HCT116 (cell line): ENCODE data around the gene LNP1. TPM values are rescaled to one million over a fixed set of nuclear protein-coding genes. Genes with fewer than 3 reads are reported as not detected.

Source experiments
- ATAC-seq: fragments of 200-7000 bp; cut with Tn5 transposase; 2 replicates; pipeline ENCODE4 v1.9.1; 2020; ENCODE audit warnings: mild to moderate bottlenecking, moderate library complexity
- BruUV-seq: library from RNA; stranded (reverse); fragments of 400-500 nt; replicated peaks from 2 replicates; lab custom pipeline; 2021; lab: Mats Ljungman, UMichigan
- CTCF ChIA-PET: fragments of 300-600 bp; sonication (Branson Sonifier 250); formaldehyde crosslinking; loops from one replicate; lab custom pipeline; 2021; ENCODE audit warnings: antibody characterized with exemption; lab: Charles Lee
- POLR2A ChIA-PET: fragments of 300-600, 350-600 bp; sonication (Branson Sonifier 250); formaldehyde crosslinking; loops from one replicate; lab custom pipeline; 2021; ENCODE audit warnings: antibody characterized with exemption; lab: Charles Lee
- RAD21 ChIA-PET, 2 experiments: fragments of 300-600 bp; sonication (Branson Sonifier 250); formaldehyde crosslinking; loops; one replicate each; lab custom pipeline; 2023; ENCODE audit warnings: low total read pairs in 2 of 2; ENCODE audit not compliant: uncharacterized antibody in 2 of 2, unreplicated experiment in 2 of 2, low non-redundant PET in 1 of 2; lab: Charles Lee
- DNase-seq: peaks from one replicate; pipeline ENCODE4 v3.0.0-alpha.2; 2010; ENCODE audit warnings: low read depth, low spot score
- H2AFZ ChIP-seq: fragments of 200-600 bp; shearing (Covaris generic), sonication (generic); 2 replicates; pipeline ENCODE4 v1.6.1; 2017; ENCODE audit warnings: low read depth, mixed run types, mixed read lengths, antibody characterized with exemption, low read length; ENCODE audit not compliant: poor library complexity, severe bottlenecking
- H3K27ac ChIP-seq: 2 replicates; pipeline ENCODE4 v1.5.1; 2012; ENCODE audit warnings: low read depth, low read length
- H3K27me3 ChIP-seq: fragments of 200-600 bp; sonication (generic); 2 replicates; pipeline ENCODE4 v1.6.1; 2016; ENCODE audit warnings: mixed run types, low read length, mixed read lengths; ENCODE audit not compliant: insufficient read depth
- H3K36me3 ChIP-seq, 2 experiments: fragments of 200-500 bp in 1 of 2; fragments of 200-600 bp in 1 of 2; sonication (Bioruptor generic) in 1 of 2; sonication (generic) in 1 of 2; 2 replicates each; pipeline versions ENCODE4 v1.5.1 to v1.6.1; 2014 to 2016; ENCODE audit warnings: low read length in 2 of 2, inconsistent platforms in 1 of 2, mixed read lengths in 1 of 2, mixed run types in 1 of 2; ENCODE audit not compliant: insufficient read depth in 2 of 2, control insufficient read depth in 1 of 2
- H3K4me1 ChIP-seq, 2 experiments: fragments of 200-600 bp in 1 of 2; sonication (generic) in 1 of 2; 2 replicates each; pipeline versions ENCODE4 v1.5.1 to v1.6.1; 2012 to 2017; ENCODE audit warnings: low read length in 2 of 2, inconsistent platforms in 1 of 2, mild to moderate bottlenecking in 1 of 2, mixed read lengths in 1 of 2, mixed run types in 1 of 2, moderate library complexity in 1 of 2; ENCODE audit not compliant: insufficient read depth in 2 of 2, control insufficient read depth in 1 of 2
- H3K4me2 ChIP-seq: fragments of 200-600 bp; sonication (generic); 2 replicates; pipeline ENCODE4 v1.6.1; 2017; ENCODE audit warnings: mixed run types, low read length, mixed read lengths
- H3K4me3 ChIP-seq, 2 experiments: fragments of 200-600 bp in 1 of 2; sonication (generic) in 1 of 2; replicated peaks in 1 of 2; 2 replicates each; pipeline ENCODE4 v1.5.1; 2011 to 2016; ENCODE audit warnings: low read length in 2 of 2, control low read depth in 1 of 2, low read depth in 1 of 2, mild to moderate bottlenecking in 1 of 2, mixed read lengths in 1 of 2, mixed run types in 1 of 2
- H3K79me2 ChIP-seq: fragments of 200-600 bp; sonication (generic); 2 replicates; pipeline ENCODE4 v1.6.1; 2017; ENCODE audit warnings: mild to moderate bottlenecking, mixed run types, low read length, moderate library complexity, mixed read lengths; ENCODE audit not compliant: insufficient read depth
- H3K9ac ChIP-seq: fragments of 200-600 bp; sonication (generic); 2 replicates; pipeline ENCODE4 v1.6.1; 2016; ENCODE audit warnings: low read length, mixed read lengths
- H3K9me2 ChIP-seq: fragments of 200-600 bp; sonication (generic), shearing (Covaris generic); 2 replicates; pipeline ENCODE4 v1.6.1; 2017; ENCODE audit warnings: mixed run types, mild to moderate bottlenecking, moderate library complexity; ENCODE audit not compliant: insufficient read depth
- H3K9me3 ChIP-seq, 2 experiments: fragments of 200-500 bp in 1 of 2; fragments of 200-600 bp in 1 of 2; sonication (Bioruptor generic) in 1 of 2; sonication (generic) in 1 of 2; 2 replicates each; pipeline ENCODE4 v1.6.1; 2014 to 2017; ENCODE audit warnings: low read length in 2 of 2, mixed read lengths in 2 of 2, inconsistent platforms in 1 of 2, low read depth in 1 of 2, mild to moderate bottlenecking in 1 of 2, mixed run types in 1 of 2, moderate library complexity in 1 of 2; ENCODE audit not compliant: control insufficient read depth in 1 of 2, insufficient read depth in 1 of 2
- H4K20me1 ChIP-seq: fragments of 200-600 bp; sonication (generic), shearing (Covaris generic); 2 replicates; pipeline ENCODE4 v1.6.1; 2017; ENCODE audit warnings: mixed run types, mild to moderate bottlenecking, moderate library complexity; ENCODE audit not compliant: insufficient read depth
- CBX3 ChIP-seq: IDR thresholded peaks from 2 replicates; pipeline ENCODE4 v1.6.1; 2012; ENCODE audit warnings: low read depth
- CEBPB ChIP-seq: IDR thresholded peaks from 2 replicates; pipeline ENCODE4 v1.6.1; 2012; ENCODE audit warnings: low read depth
- CTCF ChIP-seq, 3 experiments: fragments of 200-600 bp in 1 of 3; sonication (generic) in 1 of 3; IDR thresholded peaks in 2 of 3; conservative IDR thresholded peaks in 1 of 3; 2 replicates each; pipeline ENCODE4 v1.5.1; 2012 to 2017; ENCODE audit warnings: low read depth in 2 of 3, low read length in 2 of 3, antibody characterized with exemption in 1 of 3, borderline replicate concordance in 1 of 3, control low read depth in 1 of 3, mild to moderate bottlenecking in 1 of 3, mixed read lengths in 1 of 3, mixed run types in 1 of 3, moderate library complexity in 1 of 3; ENCODE audit not compliant: insufficient read depth in 1 of 3
- EGR1 ChIP-seq: IDR thresholded peaks from 2 replicates; pipeline ENCODE4 v1.6.1; 2012; ENCODE audit warnings: low read depth
- ELF1 ChIP-seq: IDR thresholded peaks from 2 replicates; pipeline ENCODE4 v1.6.1; 2012; ENCODE audit warnings: low read depth, borderline replicate concordance
- EZH2phosphoT487 ChIP-seq: fragments of 200-600 bp; IDR thresholded peaks from 2 replicates; pipeline ENCODE4 v1.6.1; 2018; ENCODE audit warnings: antibody characterized with exemption, borderline replicate concordance
- FOSL1 ChIP-seq: IDR thresholded peaks from 2 replicates; pipeline ENCODE4 v1.6.1; 2012; ENCODE audit warnings: low read depth
- JUND ChIP-seq: IDR thresholded peaks from 2 replicates; pipeline ENCODE4 v1.6.1; 2012
- MAX ChIP-seq: IDR thresholded peaks from 2 replicates; pipeline ENCODE4 v1.6.1; 2012
- POLR2A ChIP-seq: IDR thresholded peaks from 2 replicates; pipeline ENCODE4 v1.7.0; 2011; ENCODE audit warnings: borderline replicate concordance; ENCODE audit not compliant: insufficient read depth, insufficient read length; ENCODE audit errors: extremely low read depth
- RAD21 ChIP-seq: IDR thresholded peaks from 2 replicates; pipeline ENCODE4 v1.6.1; 2012; ENCODE audit warnings: low read depth, mild to moderate bottlenecking
- SIN3A ChIP-seq: IDR thresholded peaks from 2 replicates; pipeline ENCODE4 v1.6.1; 2012; ENCODE audit warnings: low read depth
- SRF ChIP-seq: IDR thresholded peaks from 2 replicates; pipeline ENCODE4 v1.6.1; 2012; ENCODE audit warnings: low read depth
- TCF7L2 ChIP-seq: IDR thresholded peaks from 2 replicates; pipeline ENCODE4 v1.7.0; 2011; ENCODE audit warnings: borderline replicate concordance, inconsistent platforms; ENCODE audit not compliant: insufficient read depth, insufficient read length; ENCODE audit errors: extremely low read depth
- YY1 ChIP-seq: IDR thresholded peaks from 2 replicates; pipeline ENCODE4 v1.6.1; 2011; ENCODE audit warnings: low read length, low read depth, moderate library complexity, mild to moderate bottlenecking; ENCODE audit not compliant: insufficient replicate concordance; ENCODE audit errors: extremely low read depth
- ZBTB33 ChIP-seq: IDR thresholded peaks from 2 replicates; pipeline ENCODE4 v1.6.1; 2011; ENCODE audit warnings: mild to moderate bottlenecking, low read length, moderate library complexity; ENCODE audit not compliant: insufficient replicate concordance; ENCODE audit errors: extremely low read depth
- ZFX ChIP-seq: fragments of 450-650 bp; IDR thresholded peaks from 2 replicates; pipeline ENCODE4 v1.6.1; 2017
- intact Hi-C: fragments of 100-400 bp; cut with micrococcal nuclease; formaldehyde crosslinking; loops from 2 replicates; pipeline ENCODE4 v1.10.0; 2022
- total RNA-seq: library from RNA; stranded (reverse); gene quantifications from one replicate; pipeline ENCODE4 v1.2.1, GENCODE V29; 2021; ENCODE audit not compliant: unreplicated experiment
- TF ChIP-seq, protein P1 (sequence below): IDR thresholded peaks from 2 replicates; pipeline ENCODE4 v1.6.1; 2012; ENCODE audit warnings: low read depth

LNP1 gene
- total RNA-seq, 1 experiment from 2014 or later, result 1.6 TPM

DNA sequence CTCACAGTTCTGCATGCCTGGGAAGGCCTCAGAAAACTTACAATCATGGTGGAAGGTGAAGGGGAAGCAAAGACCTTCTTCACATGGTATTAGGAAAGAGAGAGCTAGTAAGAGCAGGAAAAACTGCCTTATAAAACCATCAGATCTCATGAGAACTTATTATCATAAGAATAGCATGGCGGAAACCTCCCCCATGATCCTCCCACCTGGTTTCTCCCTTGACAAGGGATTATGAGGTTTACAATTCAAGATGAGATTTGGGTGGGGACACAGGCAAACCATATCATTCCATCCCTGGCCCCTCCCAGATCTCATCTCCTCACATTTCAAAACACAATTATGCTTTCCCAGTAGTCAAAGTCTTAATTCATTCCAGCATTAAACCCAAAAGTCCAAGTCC, 56.5 kb downstream of the LNP1 start:
- Histone ChIP-seq H4K20me1 (no peaks in the 10 kb centered on the region), H2AFZ (no peak overlapping the region), H3K79me2 (no peaks in the 10 kb centered on the region), H3K4me3 (no peak overlapping the region), H3K9me3 (no peaks in the 10 kb centered on the region), H3K4me2 (no peak overlapping the region), H3K36me3 (no peaks in the 10 kb centered on the region), H3K4me1 (no peaks in the 10 kb centered on the region), H3K27ac (no peak overlapping the region), H3K9me2 (no peaks in the 10 kb centered on the region), H3K27me3 (no peaks in the 10 kb centered on the region), H3K9ac (no peak overlapping the region)
- CTCF ChIA-PET, result no interaction called here
- ATAC-seq (no peak), DNase-seq (no peak)
- TF ChIP-seq, protein P1, sequence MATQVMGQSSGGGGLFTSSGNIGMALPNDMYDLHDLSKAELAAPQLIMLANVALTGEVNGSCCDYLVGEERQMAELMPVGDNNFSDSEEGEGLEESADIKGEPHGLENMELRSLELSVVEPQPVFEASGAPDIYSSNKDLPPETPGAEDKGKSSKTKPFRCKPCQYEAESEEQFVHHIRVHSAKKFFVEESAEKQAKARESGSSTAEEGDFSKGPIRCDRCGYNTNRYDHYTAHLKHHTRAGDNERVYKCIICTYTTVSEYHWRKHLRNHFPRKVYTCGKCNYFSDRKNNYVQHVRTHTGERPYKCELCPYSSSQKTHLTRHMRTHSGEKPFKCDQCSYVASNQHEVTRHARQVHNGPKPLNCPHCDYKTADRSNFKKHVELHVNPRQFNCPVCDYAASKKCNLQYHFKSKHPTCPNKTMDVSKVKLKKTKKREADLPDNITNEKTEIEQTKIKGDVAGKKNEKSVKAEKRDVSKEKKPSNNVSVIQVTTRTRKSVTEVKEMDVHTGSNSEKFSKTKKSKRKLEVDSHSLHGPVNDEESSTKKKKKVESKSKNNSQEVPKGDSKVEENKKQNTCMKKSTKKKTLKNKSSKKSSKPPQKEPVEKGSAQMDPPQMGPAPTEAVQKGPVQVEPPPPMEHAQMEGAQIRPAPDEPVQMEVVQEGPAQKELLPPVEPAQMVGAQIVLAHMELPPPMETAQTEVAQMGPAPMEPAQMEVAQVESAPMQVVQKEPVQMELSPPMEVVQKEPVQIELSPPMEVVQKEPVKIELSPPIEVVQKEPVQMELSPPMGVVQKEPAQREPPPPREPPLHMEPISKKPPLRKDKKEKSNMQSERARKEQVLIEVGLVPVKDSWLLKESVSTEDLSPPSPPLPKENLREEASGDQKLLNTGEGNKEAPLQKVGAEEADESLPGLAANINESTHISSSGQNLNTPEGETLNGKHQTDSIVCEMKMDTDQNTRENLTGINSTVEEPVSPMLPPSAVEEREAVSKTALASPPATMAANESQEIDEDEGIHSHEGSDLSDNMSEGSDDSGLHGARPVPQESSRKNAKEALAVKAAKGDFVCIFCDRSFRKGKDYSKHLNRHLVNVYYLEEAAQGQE, result no peak
- TF ChIP-seq CEBPB, result no peak
- TF ChIP-seq RAD21, result no peak
- no peak for TF ChIP-seq MAX
- no peak for TF ChIP-seq ZBTB33
- TF ChIP-seq ZFX, result no peak
- no peak for TF ChIP-seq SRF
- TF ChIP-seq ELF1, result no peak
- TF ChIP-seq YY1, result no peak
- no peak for TF ChIP-seq CTCF (IDR thresholded peaks at IDR 0.05 in 2 of 3, conservative IDR thresholded peaks at IDR 0.05 in 1 of 3; ENCODE audit: borderline replicate concordance in 1 of 3, insufficient read depth in 1 of 3, low read depth in 2 of 3, low read length in 2 of 3)
- no peak for TF ChIP-seq CBX3
- TF ChIP-seq EGR1, result no peak
- TF ChIP-seq EZH2phosphoT487, result no peak
- TF ChIP-seq SIN3A, result no peak
- no peak for TF ChIP-seq FOSL1
- TF ChIP-seq JUND, result no peak
- TF ChIP-seq TCF7L2, result no peak
- no peak for TF ChIP-seq POLR2A
- POLR2A ChIA-PET, result no interaction called here
- RAD21 ChIA-PET, result no interaction called here
- no TSS peak for BruUV-seq
- intact Hi-C loops, result no loop called here
